Neural cell (in vitro differentiated cells): ENCODE measurements around the gene NKD2.

Experiments
- CTCF ChIP-seq: fragments of 450-650 bp; IDR thresholded peaks from 2 replicates; pipeline ENCODE4 v1.5.1; 2014; ENCODE audit warnings: antibody characterized with exemption, mild to moderate bottlenecking, moderate library complexity; ENCODE audit not compliant: poor library complexity, severe bottlenecking
- EP300 ChIP-seq: fragments of 450-650 bp; conservative IDR thresholded peaks from 2 replicates; pipeline ENCODE4 v1.6.1; 2014; ENCODE audit warnings: antibody characterized with exemption, mild to moderate bottlenecking, moderate library complexity; ENCODE audit not compliant: poor library complexity, severe bottlenecking
- EZH2 ChIP-seq: fragments of 200-600, 300-800 bp; shearing (Covaris generic), sonication (generic); IDR thresholded peaks from 2 replicates; pipeline ENCODE4 v1.6.1; 2014; ENCODE audit warnings: antibody characterized with exemption, low read length, borderline replicate concordance, mild to moderate bottlenecking; ENCODE audit not compliant: insufficient read depth, poor library complexity, severe bottlenecking
- POLR2AphosphoS5 ChIP-seq: IDR thresholded peaks from 2 replicates; pipeline ENCODE4 v1.6.1; 2012
- RAD21 ChIP-seq: fragments of 450-650 bp; conservative IDR thresholded peaks from 2 replicates; pipeline ENCODE4 v1.6.1; 2014; ENCODE audit warnings: antibody characterized with exemption, mild to moderate bottlenecking, moderate library complexity
- SMC3 ChIP-seq: fragments of 450-650 bp; conservative IDR thresholded peaks from 2 replicates; pipeline ENCODE4 v1.6.1; 2014; ENCODE audit warnings: antibody characterized with exemption, mild to moderate bottlenecking, moderate library complexity; ENCODE audit not compliant: poor library complexity
- TAF1 ChIP-seq: IDR thresholded peaks from 2 replicates; pipeline ENCODE4 v1.6.1; 2012; ENCODE audit warnings: low read depth
- TF ChIP-seq, protein P1 (sequence below): IDR thresholded peaks from 2 replicates; pipeline ENCODE4 v1.6.1; 2012; ENCODE audit warnings: borderline replicate concordance

GRCh38 chr5:1055896-1056610 lies 47.5 kb downstream of the NKD2 start:
- no peak for TF ChIP-seq RAD21
- no peak for TF ChIP-seq TAF1
- TF ChIP-seq CTCF: no peak
- TF ChIP-seq EZH2: no peak
- TF ChIP-seq SMC3: no peak
- TF ChIP-seq POLR2AphosphoS5: no peak
- TF ChIP-seq EP300: no peak
- TF ChIP-seq, protein P1, sequence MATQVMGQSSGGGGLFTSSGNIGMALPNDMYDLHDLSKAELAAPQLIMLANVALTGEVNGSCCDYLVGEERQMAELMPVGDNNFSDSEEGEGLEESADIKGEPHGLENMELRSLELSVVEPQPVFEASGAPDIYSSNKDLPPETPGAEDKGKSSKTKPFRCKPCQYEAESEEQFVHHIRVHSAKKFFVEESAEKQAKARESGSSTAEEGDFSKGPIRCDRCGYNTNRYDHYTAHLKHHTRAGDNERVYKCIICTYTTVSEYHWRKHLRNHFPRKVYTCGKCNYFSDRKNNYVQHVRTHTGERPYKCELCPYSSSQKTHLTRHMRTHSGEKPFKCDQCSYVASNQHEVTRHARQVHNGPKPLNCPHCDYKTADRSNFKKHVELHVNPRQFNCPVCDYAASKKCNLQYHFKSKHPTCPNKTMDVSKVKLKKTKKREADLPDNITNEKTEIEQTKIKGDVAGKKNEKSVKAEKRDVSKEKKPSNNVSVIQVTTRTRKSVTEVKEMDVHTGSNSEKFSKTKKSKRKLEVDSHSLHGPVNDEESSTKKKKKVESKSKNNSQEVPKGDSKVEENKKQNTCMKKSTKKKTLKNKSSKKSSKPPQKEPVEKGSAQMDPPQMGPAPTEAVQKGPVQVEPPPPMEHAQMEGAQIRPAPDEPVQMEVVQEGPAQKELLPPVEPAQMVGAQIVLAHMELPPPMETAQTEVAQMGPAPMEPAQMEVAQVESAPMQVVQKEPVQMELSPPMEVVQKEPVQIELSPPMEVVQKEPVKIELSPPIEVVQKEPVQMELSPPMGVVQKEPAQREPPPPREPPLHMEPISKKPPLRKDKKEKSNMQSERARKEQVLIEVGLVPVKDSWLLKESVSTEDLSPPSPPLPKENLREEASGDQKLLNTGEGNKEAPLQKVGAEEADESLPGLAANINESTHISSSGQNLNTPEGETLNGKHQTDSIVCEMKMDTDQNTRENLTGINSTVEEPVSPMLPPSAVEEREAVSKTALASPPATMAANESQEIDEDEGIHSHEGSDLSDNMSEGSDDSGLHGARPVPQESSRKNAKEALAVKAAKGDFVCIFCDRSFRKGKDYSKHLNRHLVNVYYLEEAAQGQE: no peak
